ENCODE results near the gene SORBS1.

Gene SORBS1

GRCh38 chr10:95392217-95392584, 169.0 kb downstream of the SORBS1 start:
- Histone ChIP-seq H2BK5ac (ENCODE audit: low read depth, low read length, poor library complexity) (no peak overlapping the region), H3K23ac (ENCODE audit: low read length) (no peak overlapping the region), H2BK120ac (ENCODE audit: insufficient read depth, low read length, poor library complexity) (no peak overlapping the region), H3K79me1 (ENCODE audit: low read length) (no peaks in the 10 kb centered on the region), H3K4ac (ENCODE audit: low read depth, low read length) (no peak overlapping the region), H3K27me3 (ENCODE audit: insufficient read depth, low read length) (no peaks in the 10 kb centered on the region), H2AK5ac (ENCODE audit: low read length) (no peak overlapping the region), H2BK12ac (ENCODE audit: low read length) (no peak overlapping the region), H3K9me3 (ENCODE audit: insufficient read depth, low read depth, low read length) (peaks cover 2% of the 10 kb centered on the region), H3K18ac (ENCODE audit: low read length) (no peak overlapping the region), H2AFZ (ENCODE audit: insufficient read depth, low read length, poor library complexity) (no peak overlapping the region), H4K12ac (ENCODE audit: low read depth, low read length) (no peak overlapping the region), H4K8ac (ENCODE audit: low read depth, low read length) (no peak overlapping the region), H3K9ac (ENCODE audit: low read length) (no peak overlapping the region), H3K79me2 (ENCODE audit: control insufficient read depth, insufficient read depth, low read length, poor library complexity) (no peaks in the 10 kb centered on the region), H3K4me3 (ENCODE audit: low read depth, low read length) (no peak overlapping the region), H3K27ac (ENCODE audit: low read depth, low read length) (no peak overlapping the region), H3K4me2 (ENCODE audit: low read length) (no peak overlapping the region), H3K14ac (ENCODE audit: low read length) (no peak overlapping the region), H4K91ac (ENCODE audit: low read depth, low read length) (no peak overlapping the region), H3K4me1 (ENCODE audit: control insufficient read depth in 1 of 2, insufficient read depth in 2 of 2, low read length in 2 of 2) (peaks cover 0 to 3% of the 10 kb centered on the region in 2 experiments), H3K36me3 (ENCODE audit: control insufficient read depth in 1 of 2, insufficient read depth in 2 of 2, low read length in 2 of 2) (no peaks in the 10 kb centered on the region)
- WGBS (ENCODE audit: extremely low coverage, insufficient coverage, insufficient read length), result no CpG with 5 or more reads among the region's 3 CpGs
- no peak for DNase-seq

- Histone ChIP-seq H3K79me1 (ENCODE audit: low read length) (no peaks in the 10 kb centered on the region), H2BK12ac (ENCODE audit: low read length) (no peak overlapping the region), H3K9ac (ENCODE audit: low read length) (no peak overlapping the region), H2BK120ac (ENCODE audit: insufficient read depth, low read length, poor library complexity) (no peak overlapping the region), H3K27me3 (ENCODE audit: insufficient read depth, low read length) (no peaks in the 10 kb centered on the region), H2BK5ac (ENCODE audit: low read depth, low read length, poor library complexity) (no peak overlapping the region), H3K23ac (ENCODE audit: low read length) (no peak overlapping the region), H4K91ac (ENCODE audit: low read depth, low read length) (no peak overlapping the region), H3K4me3 (ENCODE audit: low read depth, low read length) (no peak overlapping the region), H3K4ac (ENCODE audit: low read depth, low read length) (no peak overlapping the region), H3K14ac (ENCODE audit: low read length) (no peak overlapping the region), H3K36me3 (ENCODE audit: control insufficient read depth in 1 of 2, insufficient read depth in 2 of 2, low read length in 2 of 2) (no peaks in the 10 kb centered on the region), H3K9me3 (ENCODE audit: insufficient read depth, low read depth, low read length) (peaks cover 2% of the 10 kb centered on the region), H2AFZ (ENCODE audit: insufficient read depth, low read length, poor library complexity) (no peak overlapping the region), H3K4me2 (ENCODE audit: low read length) (no peak overlapping the region), H3K18ac (ENCODE audit: low read length) (no peak overlapping the region), H3K4me1 (ENCODE audit: control insufficient read depth in 1 of 2, insufficient read depth in 2 of 2, low read length in 2 of 2) (peaks cover 0 to 3% of the 10 kb centered on the region in 2 experiments), H3K79me2 (ENCODE audit: control insufficient read depth, insufficient read depth, low read length, poor library complexity) (no peaks in the 10 kb centered on the region), H4K8ac (ENCODE audit: low read depth, low read length) (no peak overlapping the region), H4K12ac (ENCODE audit: low read depth, low read length) (no peak overlapping the region), H3K27ac (ENCODE audit: low read depth, low read length) (no peak overlapping the region), H2AK5ac (ENCODE audit: low read length) (no peak overlapping the region)
- WGBS (ENCODE audit: extremely low coverage, insufficient coverage, insufficient read length), result no CpG with 5 or more reads among the region's 4 CpGs
- DNase-seq, result no peak
Measured at GRCh38 chr10:95391581-95392216, 169.5 kb downstream of the SORBS1 start.

GRCh38 chr10:95391164-95391563, 170.0 kb downstream of the SORBS1 start:
- Histone ChIP-seq H2BK12ac (ENCODE audit: low read length) (no peak overlapping the region), H2BK5ac (ENCODE audit: low read depth, low read length, poor library complexity) (no peak overlapping the region), H3K4ac (ENCODE audit: low read depth, low read length) (no peak overlapping the region), H2BK120ac (ENCODE audit: insufficient read depth, low read length, poor library complexity) (no peak overlapping the region), H4K12ac (ENCODE audit: low read depth, low read length) (no peak overlapping the region), H3K18ac (ENCODE audit: low read length) (no peak overlapping the region), H3K9ac (ENCODE audit: low read length) (no peak overlapping the region), H4K8ac (ENCODE audit: low read depth, low read length) (no peak overlapping the region), H4K91ac (ENCODE audit: low read depth, low read length) (no peak overlapping the region), H3K4me1 (ENCODE audit: control insufficient read depth in 1 of 2, insufficient read depth in 2 of 2, low read length in 2 of 2) (peaks cover 0 to 3% of the 10 kb centered on the region in 2 experiments), H3K4me3 (ENCODE audit: low read depth, low read length) (no peak overlapping the region), H3K36me3 (ENCODE audit: control insufficient read depth in 1 of 2, insufficient read depth in 2 of 2, low read length in 2 of 2) (no peaks in the 10 kb centered on the region), H3K9me3 (ENCODE audit: insufficient read depth, low read depth, low read length) (peaks cover 2% of the 10 kb centered on the region), H3K23ac (ENCODE audit: low read length) (no peak overlapping the region), H3K14ac (ENCODE audit: low read length) (no peak overlapping the region), H3K79me1 (ENCODE audit: low read length) (no peaks in the 10 kb centered on the region), H3K79me2 (ENCODE audit: control insufficient read depth, insufficient read depth, low read length, poor library complexity) (no peaks in the 10 kb centered on the region), H3K4me2 (ENCODE audit: low read length) (no peak overlapping the region), H3K27me3 (ENCODE audit: insufficient read depth, low read length) (no peaks in the 10 kb centered on the region), H2AFZ (ENCODE audit: insufficient read depth, low read length, poor library complexity) (no peak overlapping the region), H3K27ac (ENCODE audit: low read depth, low read length) (no peak overlapping the region), H2AK5ac (ENCODE audit: low read length) (no peak overlapping the region)
- WGBS (ENCODE audit: extremely low coverage, insufficient coverage, insufficient read length), result no CpG with 5 or more reads among the region's 1 CpG
- DNase-seq, result no peak

- no peak overlapping the region for H3K27ac ChIP-seq (ENCODE audit: low read depth, low read length)
Measured at GRCh38 chr10:95389982-95390381, 171.2 kb downstream of the SORBS1 start.

More at GRCh38 chr10:95389982-95390381, 171.2 kb downstream of the SORBS1 start:
- H3K23ac ChIP-seq (ENCODE audit: low read length), result no peak overlapping the region
- peaks cover 2% of the 10 kb centered on the region for H3K9me3 ChIP-seq (ENCODE audit: insufficient read depth, low read depth, low read length)
- H3K9ac ChIP-seq (ENCODE audit: low read length), result no peak overlapping the region
- no peaks in the 10 kb centered on the region for H3K27me3 ChIP-seq (ENCODE audit: insufficient read depth, low read length)
- H3K18ac ChIP-seq (ENCODE audit: low read length), result no peak overlapping the region
- no peak overlapping the region for H4K8ac ChIP-seq (ENCODE audit: low read depth, low read length)
- H3K4me1 ChIP-seq (ENCODE audit: control insufficient read depth in 1 of 2, insufficient read depth in 2 of 2, low read length in 2 of 2), result peaks cover 0 to 3% of the 10 kb centered on the region in 2 experiments
- no peak overlapping the region for H2AFZ ChIP-seq (ENCODE audit: insufficient read depth, low read length, poor library complexity)
- no peak overlapping the region for H2BK5ac ChIP-seq (ENCODE audit: low read depth, low read length, poor library complexity)
- no CpG with 5 or more reads among the region's 4 CpGs for WGBS (ENCODE audit: extremely low coverage, insufficient coverage, insufficient read length)
- no peaks in the 10 kb centered on the region for H3K79me2 ChIP-seq (ENCODE audit: control insufficient read depth, insufficient read depth, low read length, poor library complexity)
- no peak overlapping the region for H2BK120ac ChIP-seq (ENCODE audit: insufficient read depth, low read length, poor library complexity)
- no peak overlapping the region for H3K4me3 ChIP-seq (ENCODE audit: low read depth, low read length)
- no peak overlapping the region for H4K91ac ChIP-seq (ENCODE audit: low read depth, low read length)
- H3K4ac ChIP-seq (ENCODE audit: low read depth, low read length), result no peak overlapping the region
- H3K14ac ChIP-seq (ENCODE audit: low read length), result no peak overlapping the region
- no peak overlapping the region for H2BK12ac ChIP-seq (ENCODE audit: low read length)
- peak in 1 of 2 donors; percentile 17 for DNase-seq
- no peak overlapping the region for H4K12ac ChIP-seq (ENCODE audit: low read depth, low read length)
- no peaks in the 10 kb centered on the region for H3K36me3 ChIP-seq (ENCODE audit: control insufficient read depth in 1 of 2, insufficient read depth in 2 of 2, low read length in 2 of 2)
- H3K79me1 ChIP-seq (ENCODE audit: low read length), result no peaks in the 10 kb centered on the region
- H2AK5ac ChIP-seq (ENCODE audit: low read length), result no peak overlapping the region
- no peak overlapping the region for H3K4me2 ChIP-seq (ENCODE audit: low read length)

Data from trophoblast cell (in vitro differentiated cells and primary cell).